ENCODE data around the gene SPG7. TPM values are rescaled to one million over a fixed set of nuclear protein-coding genes. Genes with fewer than 3 reads are reported as not detected.

SPG7 gene
- total RNA-seq, 2 experiments from 2014 or later = 92.1 to 110 TPM

- H3K36me3 Mint-ChIP-seq = peaks cover 5% of the 10 kb centered on the region
- no peak overlapping the region for H3K4me3 Mint-ChIP-seq
- no peak for ATAC-seq
- H3K4me1 Mint-ChIP-seq = peaks cover 5% of the 10 kb centered on the region
- DNase-seq = no peak
- H3K27me3 Mint-ChIP-seq = no peaks in the 10 kb centered on the region
- CTCF ChIA-PET = no interaction called here
- no peaks in the 10 kb centered on the region for H3K9me3 Mint-ChIP-seq (ENCODE audit: low read depth)
- no peak overlapping the region for H3K27ac Mint-ChIP-seq
Observed at GRCh38 chr16:89547860-89548259, 39.7 kb downstream of the SPG7 start.

- DNase-seq = no peak
- CTCF ChIA-PET = interaction anchor here (0.9 to 1.8 kb wide), 3 partner anchors 9 to 23 kb away, joined by 3 to 11 read pairs (median 4); no protein-coding TSS in a partner anchor
- Mint-ChIP-seq H3K4me1 (peaks cover 5% of the 10 kb centered on the region), H3K27me3 (no peaks in the 10 kb centered on the region), H3K4me3 (no peak overlapping the region), H3K9me3 (ENCODE audit: low read depth) (no peaks in the 10 kb centered on the region), H3K36me3 (peaks cover 5% of the 10 kb centered on the region), H3K27ac (no peak overlapping the region)
- ATAC-seq = no peak
Observed at GRCh38 chr16:89548344-89549006, 40.3 kb downstream of the SPG7 start.

GRCh38 chr16:89549007-89549700, 41.0 kb downstream of the SPG7 start:
- Mint-ChIP-seq H3K4me1 (peaks cover 5% of the 10 kb centered on the region), H3K27me3 (no peaks in the 10 kb centered on the region), H3K4me3 (no peak overlapping the region), H3K27ac (peak overlapping the region; percentile 71), H3K36me3 (peaks cover 5% of the 10 kb centered on the region), H3K9me3 (ENCODE audit: low read depth) (no peaks in the 10 kb centered on the region)
- CTCF ChIA-PET = interaction anchor here (0.9 to 1.8 kb wide), 3 partner anchors 8 to 23 kb away, joined by 3 to 11 read pairs (median 4); no protein-coding TSS in a partner anchor
- ATAC-seq = peak; percentile 54
- no peak for DNase-seq

GRCh38 chr16:89550421-89551007, 42.3 kb downstream of the SPG7 start:
- H3K27me3 Mint-ChIP-seq = no peaks in the 10 kb centered on the region
- DNase-seq (no peak), ATAC-seq (no peak)
- H3K4me3 Mint-ChIP-seq = no peak overlapping the region
- CTCF ChIA-PET = interaction anchor here (1.8 kb wide), 1 partner anchor 7 kb away, joined by 11 read pairs; no protein-coding TSS in a partner anchor
- H3K36me3 Mint-ChIP-seq = peaks cover 6% of the 10 kb centered on the region
- no peaks in the 10 kb centered on the region for H3K9me3 Mint-ChIP-seq (ENCODE audit: low read depth)
- no peak overlapping the region for H3K27ac Mint-ChIP-seq
- peaks cover 5% of the 10 kb centered on the region for H3K4me1 Mint-ChIP-seq

- Mint-ChIP-seq H3K9me3 (ENCODE audit: low read depth) (no peaks in the 10 kb centered on the region), H3K36me3 (peaks cover 11% of the 10 kb centered on the region), H3K27me3 (no peaks in the 10 kb centered on the region), H3K4me1 (peaks cover 18% of the 10 kb centered on the region), H3K27ac (no peak overlapping the region), H3K4me3 (no peak overlapping the region)
- CTCF ChIA-PET = no interaction called here
- ATAC-seq (no peak), DNase-seq (no peak)
Observed at GRCh38 chr16:89552329-89552728, 44.1 kb downstream of the SPG7 start.

GRCh38 chr16:89552913-89553312, 44.7 kb downstream of the SPG7 start:
- no peak for DNase-seq
- ATAC-seq = no peak
- Mint-ChIP-seq H3K4me1 (peaks cover 24% of the 10 kb centered on the region), H3K27me3 (no peaks in the 10 kb centered on the region), H3K36me3 (peaks cover 10% of the 10 kb centered on the region), H3K4me3 (no peak overlapping the region), H3K27ac (no peak overlapping the region), H3K9me3 (ENCODE audit: low read depth) (no peaks in the 10 kb centered on the region)
- CTCF ChIA-PET = no interaction called here

GRCh38 chr16:89553733-89554132, 45.5 kb downstream of the SPG7 start:
- CTCF ChIA-PET = no interaction called here
- no peak for ATAC-seq

GRCh38 chr16:89554343-89554742, 46.1 kb downstream of the SPG7 start:
- no peaks in the 10 kb centered on the region for H3K9me3 Mint-ChIP-seq (ENCODE audit: low read depth)

More at GRCh38 chr16:89553733-89554132, 45.5 kb downstream of the SPG7 start:
- Mint-ChIP-seq H3K4me3 (no peak overlapping the region), H3K27me3 (no peaks in the 10 kb centered on the region), H3K36me3 (peaks cover 6% of the 10 kb centered on the region), H3K9me3 (ENCODE audit: low read depth) (no peaks in the 10 kb centered on the region), H3K27ac (no peak overlapping the region), H3K4me1 (peaks cover 24% of the 10 kb centered on the region)
- DNase-seq = no peak

GRCh38 chr16:89555265-89555664, 47.1 kb downstream of the SPG7 start:
- CTCF ChIA-PET = interaction anchor here (1.0 to 1.4 kb wide), 2 partner anchors 222 to 245 kb away, joined by 3 read pairs; no protein-coding TSS in a partner anchor
- no peak for DNase-seq
- Mint-ChIP-seq H3K36me3 (peaks cover 6% of the 10 kb centered on the region), H3K4me3 (no peak overlapping the region), H3K4me1 (peaks cover 26% of the 10 kb centered on the region), H3K27ac (no peak overlapping the region), H3K27me3 (no peaks in the 10 kb centered on the region), H3K9me3 (ENCODE audit: low read depth) (no peaks in the 10 kb centered on the region)
- ATAC-seq = no peak

More at GRCh38 chr16:89554343-89554742, 46.1 kb downstream of the SPG7 start:
- no peak for DNase-seq
- Mint-ChIP-seq H3K27ac (no peak overlapping the region), H3K4me3 (no peak overlapping the region), H3K36me3 (peaks cover 6% of the 10 kb centered on the region), H3K27me3 (no peaks in the 10 kb centered on the region), H3K4me1 (peaks cover 21% of the 10 kb centered on the region)
- ATAC-seq = no peak
- CTCF ChIA-PET = interaction anchor here (1.0 kb wide), 1 partner anchor 244 kb away, joined by 3 read pairs; no protein-coding TSS in a partner anchor

GRCh38 chr16:89555780-89556179, 47.6 kb downstream of the SPG7 start:
- H3K4me3 Mint-ChIP-seq = no peak overlapping the region
- ATAC-seq (no peak), DNase-seq (no peak)
- no peaks in the 10 kb centered on the region for H3K27me3 Mint-ChIP-seq
- H3K9me3 Mint-ChIP-seq (ENCODE audit: low read depth) = no peaks in the 10 kb centered on the region
- CTCF ChIA-PET = interaction anchor here (1.0 to 2.0 kb wide), 3 partner anchors 46 to 315 kb away, joined by 3 to 9 read pairs (median 3); no protein-coding TSS in a partner anchor
- H3K27ac Mint-ChIP-seq = no peak overlapping the region
- H3K4me1 Mint-ChIP-seq = peaks cover 26% of the 10 kb centered on the region
- peaks cover 6% of the 10 kb centered on the region for H3K36me3 Mint-ChIP-seq

- peaks cover 31% of the 10 kb centered on the region for H3K4me1 Mint-ChIP-seq
- CTCF ChIA-PET = interaction anchor here (0.9 to 2.0 kb wide), 11 partner anchors 8 to 316 kb away, joined by 3 to 11 read pairs (median 4); no protein-coding TSS in a partner anchor
- peaks cover 15% of the 10 kb centered on the region for H3K36me3 Mint-ChIP-seq
- DNase-seq (peak; percentile 91), ATAC-seq (peak; percentile 46)
- H3K27ac Mint-ChIP-seq = peak overlapping the region; percentile 67
- no peaks in the 10 kb centered on the region for H3K9me3 Mint-ChIP-seq (ENCODE audit: low read depth)
- no peaks in the 10 kb centered on the region for H3K27me3 Mint-ChIP-seq
- no peak overlapping the region for H3K4me3 Mint-ChIP-seq
Observed at GRCh38 chr16:89556750-89557689, 48.8 kb downstream of the SPG7 start.

- CTCF ChIA-PET = interaction anchor here (0.9 to 2.3 kb wide), 9 partner anchors 9 to 317 kb away, joined by 3 to 11 read pairs (median 4); partner anchors contain the start of gene SPG7
- Mint-ChIP-seq H3K27me3 (no peaks in the 10 kb centered on the region), H3K27ac (peak overlapping the region; percentile 67), H3K9me3 (ENCODE audit: low read depth) (no peaks in the 10 kb centered on the region), H3K4me1 (peaks cover 39% of the 10 kb centered on the region), H3K4me3 (no peak overlapping the region), H3K36me3 (peaks cover 24% of the 10 kb centered on the region)
- ATAC-seq = no peak
- DNase-seq = no peak
Observed at GRCh38 chr16:89557690-89558490, 49.7 kb downstream of the SPG7 start.

All from activated CD8-positive, alpha-beta memory T cell treated with anti-CD3 and anti-CD28 coated beads, Interleukin-2, amount 10 ng/mL, durations not matched to agents 7 days and 5 days (primary cell).